VCaP (cell line): ENCODE measurements around the gene CCNL1.

Experiments
- H3K27ac ChIP-seq: fragments of 450-650 bp; 2 replicates; pipeline ENCODE4 v1.5.1; 2017
- CTCF ChIP-seq: fragments of 450-650 bp; conservative IDR thresholded peaks from 2 replicates; pipeline ENCODE4 v1.5.1; 2017; ENCODE audit warnings: mild to moderate bottlenecking, moderate library complexity

Gene CCNL1

GRCh38 chr3:157126365-157126764, 33.6 kb downstream of the CCNL1 start:
- peak overlapping the region; percentile 51; the same call in 1 of the 2 replicates for H3K27ac ChIP-seq
- no peak for TF ChIP-seq CTCF

DNA sequence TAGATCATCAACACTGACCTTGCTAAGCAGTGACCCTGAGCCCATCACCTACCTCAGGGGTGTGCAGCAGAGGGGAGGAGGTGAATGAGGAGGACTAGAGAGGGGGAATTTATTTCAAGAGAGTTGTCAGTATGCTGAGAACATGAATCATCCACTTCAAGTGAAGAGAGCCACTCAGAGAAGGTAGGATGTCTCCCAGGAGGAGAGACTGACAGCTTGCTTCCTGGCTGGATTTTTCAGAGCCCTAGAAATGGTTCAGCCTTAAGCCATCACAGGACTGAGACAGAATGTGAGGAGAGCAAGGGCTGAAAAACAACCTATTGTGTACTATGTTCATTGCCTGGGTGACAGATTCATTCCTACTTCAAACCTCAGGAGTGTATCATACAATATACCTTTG, 34.8 kb downstream of the CCNL1 start:
- TF ChIP-seq CTCF = no peak
- H3K27ac ChIP-seq = peak overlapping the region; percentile 51

DNA sequence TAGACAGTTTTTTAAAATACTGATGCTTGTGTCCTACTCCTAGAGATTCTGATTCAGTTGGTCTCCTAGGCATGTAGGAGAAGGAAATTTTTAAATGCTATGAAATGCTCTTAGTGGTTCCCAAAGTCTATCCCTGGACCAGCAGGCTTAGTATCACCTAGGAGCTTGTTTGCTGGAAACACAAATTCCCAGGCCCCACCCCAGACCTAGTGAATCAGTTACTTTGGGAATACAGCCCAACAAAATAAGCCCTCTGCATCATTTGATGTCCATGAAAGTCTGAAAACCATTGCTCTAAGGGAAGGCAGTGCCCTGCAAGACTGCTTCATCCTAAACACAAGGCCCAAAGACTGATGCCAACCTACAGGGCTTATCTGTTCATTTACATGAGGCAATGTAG, 36.3 kb downstream of the CCNL1 start:
- H3K27ac ChIP-seq = no peak overlapping the region
- no peak for TF ChIP-seq CTCF

- H3K27ac ChIP-seq = peak overlapping the region; percentile 70; the same call in 1 of the 2 replicates
- no peak for TF ChIP-seq CTCF
These were observed 37.0 kb downstream of the CCNL1 start for GRCh38 chr3:157122832-157123427.

GRCh38 chr3:157122116-157122515, 37.8 kb downstream of the CCNL1 start:
- no peak for TF ChIP-seq CTCF
- H3K27ac ChIP-seq = peak overlapping the region; percentile 70

GRCh38 chr3:157121522-157121921, 38.4 kb downstream of the CCNL1 start:
- peak overlapping the region; percentile 70 for H3K27ac ChIP-seq
- no peak for TF ChIP-seq CTCF

DNA sequence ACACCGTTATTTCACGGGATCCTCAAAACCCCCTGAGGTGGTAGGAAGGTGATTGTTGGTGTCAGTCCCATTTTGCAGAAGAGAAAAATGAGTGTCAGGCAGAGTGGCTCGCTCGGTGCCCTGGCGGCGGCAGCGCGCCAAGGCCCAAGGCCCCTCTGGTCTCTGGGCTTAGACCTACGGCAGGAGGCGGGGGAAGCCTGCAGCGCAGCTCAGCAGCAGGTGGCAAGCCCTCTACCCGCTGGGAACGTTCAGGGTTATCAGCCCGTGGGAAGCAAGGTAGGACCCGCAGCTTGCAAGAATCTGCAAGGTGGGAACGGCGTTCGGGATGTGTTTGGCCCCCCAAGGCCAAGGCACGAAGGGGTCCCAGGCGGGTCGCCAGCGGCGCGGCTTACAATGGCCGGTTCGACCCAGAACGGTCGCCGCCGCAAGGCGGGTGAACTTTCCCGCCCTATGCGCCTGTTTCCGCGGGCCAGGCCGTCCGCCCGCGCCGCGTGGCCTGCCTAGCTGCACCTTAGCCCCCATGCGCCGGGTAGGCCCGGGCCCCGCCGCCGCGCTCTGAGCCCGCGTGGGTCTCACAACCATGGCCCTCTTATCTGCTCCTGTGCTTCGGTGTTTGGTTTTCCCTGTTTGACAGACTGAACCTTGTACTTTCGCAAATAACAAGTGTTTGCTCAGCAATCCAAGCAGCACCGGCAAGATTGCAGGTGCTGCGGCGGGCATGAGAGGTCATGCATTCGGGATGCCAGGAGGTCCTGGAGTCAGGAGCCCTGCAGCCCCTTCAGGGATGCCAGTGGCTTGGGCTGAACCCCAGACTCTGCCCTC, 39.7 kb downstream of the CCNL1 start:
- no peak for TF ChIP-seq CTCF
- peak overlapping the region; percentile 70 for H3K27ac ChIP-seq
